CD4-positive, alpha-beta T cell treated with Interleukin-17A for 4 hours (primary cell): Measurements from ENCODE around the gene CEP78.

Source experiments
- DNase-seq: peaks from one replicate; pipeline ENCODE4 v3.0.0-alpha.2; 2020; ENCODE audit warnings: mixed read lengths

The CEP78 gene

DNA sequence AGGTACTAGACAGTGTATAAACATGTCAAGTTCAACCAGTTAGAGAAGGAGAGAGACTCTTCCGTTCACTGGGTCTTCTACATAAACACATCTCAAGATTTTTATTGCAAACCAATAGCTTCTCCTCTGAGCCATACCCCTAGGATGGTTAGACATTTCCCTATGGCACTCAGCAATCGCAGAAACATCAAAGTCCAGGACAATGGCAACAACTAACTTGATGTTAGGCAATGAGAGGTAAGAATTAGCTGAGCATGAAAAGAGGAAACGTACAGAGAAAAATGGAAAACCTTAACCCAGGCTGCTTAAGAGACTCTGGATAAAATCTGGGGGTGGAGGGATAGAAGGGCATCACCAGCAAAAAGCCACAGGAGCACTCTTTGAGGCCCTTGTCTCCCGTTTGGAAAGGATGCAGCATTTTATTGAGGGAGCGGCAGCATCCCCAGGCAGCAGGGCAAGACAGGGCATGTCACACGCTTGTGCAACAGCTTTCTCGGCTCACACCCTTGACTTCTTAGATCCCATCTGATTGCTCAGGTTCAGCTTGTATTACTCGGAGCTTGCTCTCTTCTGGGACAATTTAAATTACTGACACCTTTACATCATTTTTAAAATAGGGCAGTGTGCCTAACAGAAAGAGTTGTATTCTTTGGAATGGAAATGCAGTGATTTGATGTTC, 52.5 kb downstream of the CEP78 start:
- DNase-seq = no peak

DNA sequence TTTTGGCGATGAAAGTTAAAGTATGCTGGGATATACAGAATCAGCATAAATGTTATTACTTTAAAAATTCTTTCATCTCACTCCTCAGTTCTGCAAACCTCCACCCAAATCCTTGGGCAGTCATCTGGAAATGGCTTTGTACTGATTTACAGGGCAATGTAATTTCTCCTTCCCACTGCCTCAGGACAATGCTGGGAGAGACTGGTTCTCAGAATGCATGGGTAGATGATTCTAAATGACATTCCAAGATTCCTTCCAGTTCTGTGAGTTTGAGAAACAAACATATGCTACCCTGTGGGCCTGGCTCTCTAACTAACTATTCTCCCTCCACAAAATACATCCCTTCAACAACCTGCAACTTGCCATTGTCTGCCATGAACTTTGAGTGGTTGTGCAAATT, 53.6 kb downstream of the CEP78 start:
- no peak for DNase-seq

DNA sequence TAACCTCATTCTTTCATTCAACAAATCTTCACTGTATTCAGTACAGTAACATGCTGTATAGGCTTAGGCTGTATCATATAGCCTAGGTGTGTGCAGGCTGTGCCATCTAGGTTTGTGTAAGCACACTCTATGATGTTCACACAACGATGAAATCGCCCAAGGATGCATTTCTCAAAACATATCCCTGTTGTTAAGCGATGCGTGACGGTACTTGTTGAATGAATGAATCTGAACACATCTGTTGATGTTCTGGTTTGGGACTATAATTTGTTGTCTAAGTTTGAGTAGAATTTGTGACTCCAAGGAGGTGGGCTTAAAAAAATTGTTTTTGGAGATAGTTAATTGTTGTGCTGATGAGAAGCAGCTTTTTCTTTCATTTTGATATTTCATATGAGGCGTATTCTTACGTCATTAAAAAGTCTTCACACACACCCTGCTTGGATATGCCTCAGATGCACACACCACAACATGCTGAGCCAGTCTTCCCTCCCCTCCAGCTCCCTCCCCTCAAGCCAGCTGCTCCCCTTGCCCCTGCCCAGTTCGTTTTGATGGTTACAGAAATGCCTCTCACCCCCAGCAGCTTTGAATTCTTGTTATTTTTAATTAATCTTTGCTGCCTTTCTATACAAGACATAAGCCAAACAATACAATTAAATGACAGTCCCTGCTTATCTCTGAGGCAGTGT, 55.5 kb downstream of the CEP78 start:
- no peak for DNase-seq

- no peak for DNase-seq
These were observed 56.2 kb downstream of the CEP78 start for GRCh38 chr9:78292026-78292425.

- no peak for DNase-seq
These were observed 57.0 kb downstream of the CEP78 start for GRCh38 chr9:78292716-78293497.

GRCh38 chr9:78294290-78295176, 58.7 kb downstream of the CEP78 start:
- no peak for DNase-seq

DNA sequence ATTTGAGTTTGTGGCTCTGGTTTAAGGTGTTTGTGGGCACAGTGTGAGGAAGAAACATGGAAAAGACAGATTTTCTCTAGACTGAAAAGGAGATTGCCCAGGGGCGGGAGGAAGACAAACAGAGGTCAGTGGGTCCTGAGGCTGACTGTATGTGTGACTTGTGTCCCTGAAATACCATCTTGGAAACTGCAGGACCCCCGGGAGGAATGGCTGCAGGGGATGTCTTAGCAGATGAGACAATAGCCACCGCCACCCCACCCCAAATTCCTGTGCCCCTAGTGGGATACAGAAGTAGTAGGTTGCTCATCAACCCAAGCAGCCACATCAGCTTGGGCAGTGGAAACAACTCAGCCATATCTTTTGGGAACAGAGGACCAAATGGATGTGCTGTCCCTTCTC, 59.3 kb downstream of the CEP78 start:
- no peak for DNase-seq

DNA sequence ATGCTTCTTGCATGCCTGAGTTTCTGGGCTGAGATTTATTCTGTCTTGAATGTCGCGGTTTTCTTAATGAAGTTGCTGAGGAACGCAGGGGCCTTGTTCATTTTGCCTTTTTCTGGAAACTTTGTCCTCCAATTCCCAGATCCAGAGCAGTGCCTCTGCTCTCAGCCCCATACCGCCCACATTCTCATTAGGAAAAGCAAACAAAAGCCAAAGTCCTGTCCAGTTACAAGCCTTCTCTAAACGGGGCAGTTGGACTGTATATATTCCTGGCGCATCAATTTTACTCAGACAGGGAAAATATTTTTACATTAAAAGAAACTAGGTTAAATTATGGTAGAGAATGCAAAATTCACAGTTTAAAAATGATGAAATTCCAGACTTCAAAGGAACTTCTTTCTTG, 59.9 kb downstream of the CEP78 start:
- DNase-seq = no peak

GRCh38 chr9:78296201-78296892, 60.5 kb downstream of the CEP78 start:
- peak; percentile 24 for DNase-seq

DNA sequence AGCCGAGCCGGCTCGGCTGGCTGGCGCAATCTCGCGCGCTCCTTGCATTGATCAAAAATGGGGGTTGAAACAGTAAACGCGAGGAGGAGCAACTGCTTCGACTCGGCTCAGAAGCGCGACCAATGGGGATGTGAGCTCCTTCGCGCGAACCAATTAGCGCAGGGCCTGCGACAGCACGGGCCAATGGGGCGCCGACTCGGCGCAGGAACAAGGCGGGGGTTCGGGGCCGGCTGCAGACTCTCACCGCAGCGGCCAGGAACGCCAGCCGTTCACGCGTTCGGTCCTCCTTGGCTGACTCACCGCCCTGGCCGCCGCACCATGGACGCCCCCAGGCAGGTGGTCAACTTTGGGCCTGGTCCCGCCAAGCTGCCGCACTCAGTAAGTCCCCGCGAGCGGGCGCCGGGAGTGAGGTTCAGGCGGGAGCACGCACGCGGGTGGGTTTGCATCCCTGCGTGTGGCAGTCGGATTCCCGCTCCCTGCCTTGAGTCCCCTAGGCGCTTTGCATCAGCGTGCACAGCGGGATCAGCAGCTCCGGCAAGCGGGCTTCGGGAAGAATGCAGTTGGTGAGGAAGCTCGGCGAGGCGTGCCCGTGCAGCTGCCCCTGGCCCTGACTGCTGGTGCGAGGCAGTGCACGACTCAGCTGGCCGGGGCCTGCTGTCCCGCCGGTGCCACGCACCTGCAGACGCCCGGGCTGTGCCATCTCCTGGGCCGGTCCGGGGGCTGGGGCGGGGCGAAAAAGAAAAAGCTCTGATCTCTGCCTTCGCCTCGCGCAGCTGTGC, 61.2 kb downstream of the CEP78 start, which contains the start of gene PSAT1:
TSS of gene PSAT1 (plus strand) at position 233 of the 779 bp plus-strand sequence. CDS start at position 319, 86 bp downstream.
- DNase-seq = peak; percentile 88

- no peak for DNase-seq
These were observed 61.7 kb downstream of the CEP78 start for GRCh38 chr9:78297672-78297961.

DNA sequence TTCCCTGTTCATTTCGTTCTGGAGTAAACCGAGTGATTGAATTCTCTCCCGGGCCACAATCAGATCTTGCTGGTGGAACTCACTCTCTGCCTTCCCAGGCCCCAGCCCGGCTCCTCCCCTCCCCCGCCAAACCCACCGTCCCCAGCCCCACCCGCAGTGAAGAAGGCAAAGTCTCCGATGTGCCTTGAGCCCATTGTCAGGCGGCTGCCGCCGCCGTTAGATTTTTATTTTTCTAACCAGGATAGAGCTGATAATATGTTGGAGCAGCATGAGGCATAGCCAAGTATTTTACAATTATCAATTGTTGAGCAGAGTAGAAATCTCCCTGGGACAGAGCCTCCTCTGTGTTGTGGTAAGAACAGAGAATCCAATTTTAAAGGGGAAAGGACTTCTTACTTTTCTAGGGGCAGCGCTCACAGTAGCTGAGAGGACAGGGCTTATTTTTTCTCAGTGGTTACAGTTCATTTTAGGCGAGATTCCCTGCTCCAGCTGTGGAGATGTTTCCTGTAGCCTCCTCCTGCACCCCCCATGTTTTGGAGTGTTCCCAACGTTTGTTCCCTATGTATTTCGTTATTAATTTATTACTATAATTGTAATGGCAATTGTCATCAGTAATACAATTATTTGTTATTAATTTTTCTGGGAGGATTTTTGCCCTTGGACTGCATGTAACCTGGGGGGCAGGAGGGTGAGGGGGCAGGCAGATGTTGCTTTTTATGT, 62.3 kb downstream of the CEP78 start:
- no peak for DNase-seq

DNA sequence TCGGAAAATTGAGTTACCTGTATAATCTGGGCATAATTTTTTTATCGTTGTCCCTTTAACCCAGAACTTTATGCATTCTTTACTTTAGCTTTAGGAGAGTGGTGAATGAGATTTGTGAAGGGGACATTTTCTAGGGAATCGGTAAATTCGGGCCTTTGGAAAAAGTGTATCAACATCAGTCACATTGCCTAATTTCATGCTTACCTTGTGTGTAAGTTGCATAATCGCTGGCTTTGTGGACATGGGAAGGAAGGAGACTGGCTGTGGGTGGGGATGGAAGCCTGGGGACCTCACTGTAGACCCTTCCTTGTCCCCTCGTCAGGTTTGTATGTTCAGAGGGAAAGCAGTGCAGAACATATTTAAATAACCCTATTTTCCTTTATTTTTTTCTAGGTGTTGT, 64.3 kb downstream of the CEP78 start:
- no peak for DNase-seq

GRCh38 chr9:78301466-78301865, 65.6 kb downstream of the CEP78 start:
- DNase-seq = no peak

- no peak for DNase-seq
These were observed 67.6 kb downstream of the CEP78 start for GRCh38 chr9:78303377-78304062.

- DNase-seq = no peak
These were observed 68.5 kb downstream of the CEP78 start for GRCh38 chr9:78304357-78304756.

DNA sequence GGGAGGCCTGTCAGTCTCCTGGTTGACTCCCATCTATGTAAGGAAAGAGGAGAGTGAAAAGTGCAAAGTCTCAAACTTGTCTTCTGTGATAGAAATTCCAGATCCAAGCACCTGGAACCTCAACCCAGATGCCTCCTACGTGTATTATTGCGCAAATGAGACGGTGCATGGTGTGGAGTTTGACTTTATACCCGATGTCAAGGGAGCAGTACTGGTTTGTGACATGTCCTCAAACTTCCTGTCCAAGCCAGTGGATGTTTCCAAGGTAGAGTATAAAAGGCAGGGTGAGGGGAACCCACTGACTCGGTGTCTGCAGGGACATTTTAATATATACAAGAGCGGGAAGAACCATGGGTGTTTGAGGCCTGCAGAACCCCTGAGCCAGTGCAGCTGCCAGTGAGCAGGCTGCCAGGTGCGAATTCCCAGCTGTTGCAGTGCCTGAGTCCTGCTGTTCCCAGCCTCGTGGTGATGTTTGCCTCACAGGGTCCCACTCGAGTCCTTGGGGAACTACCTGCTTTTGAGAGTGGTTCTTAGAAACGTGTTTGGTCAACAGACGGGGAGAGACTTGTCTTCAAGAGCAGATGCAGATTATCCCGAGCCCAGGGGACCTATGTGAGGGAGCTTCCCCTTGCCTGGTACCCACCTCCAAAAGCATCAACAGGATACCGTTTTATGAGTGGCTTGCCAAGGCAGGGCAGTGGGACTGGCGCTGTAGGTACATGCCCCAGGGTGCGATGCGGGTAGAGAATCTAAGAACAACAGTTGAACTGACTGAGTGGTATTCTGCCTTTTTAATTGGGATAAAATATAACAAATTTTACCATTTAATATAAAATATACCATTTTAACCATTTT, 70.6 kb downstream of the CEP78 start:
- DNase-seq = no peak

DNA sequence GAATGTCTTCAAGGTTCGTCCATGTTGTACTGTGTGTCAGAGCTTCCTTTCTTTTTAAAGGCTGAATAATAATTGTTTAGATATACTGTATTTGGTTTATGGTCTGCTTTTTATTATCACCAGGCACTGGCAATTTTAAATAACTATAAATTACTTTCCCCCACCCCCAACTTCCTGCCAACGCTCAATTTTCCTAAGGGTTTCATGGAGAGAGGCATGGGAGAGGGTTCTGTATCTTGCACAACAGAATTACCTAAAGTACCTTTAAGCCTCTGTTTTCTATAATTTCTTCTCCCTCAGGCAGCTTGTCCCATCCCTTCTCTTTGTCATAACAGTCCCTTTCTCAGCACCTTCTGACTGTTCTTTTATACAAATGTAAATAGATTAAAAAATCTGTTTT, 71.5 kb downstream of the CEP78 start:
- no peak for DNase-seq

GRCh38 chr9:78309066-78309465, 73.2 kb downstream of the CEP78 start:
- no peak for DNase-seq
